Activated CD4-positive, CD25-positive, alpha-beta regulatory T cell treated with anti-CD3 and anti-CD28 coated beads, Interleukin-2, amount 50 U/mL, for 16 hours (primary cell): ENCODE results near the gene IL36B.

Source experiments
- DNase-seq: peaks from one replicate; pipeline ENCODE4 v3.0.0-alpha.2; 2020; ENCODE audit warnings: low read depth, low spot score

Gene IL36B

GRCh38 chr2:113076954-113077669 lies 24.4 kb upstream of the IL36B start:
- DNase-seq, result no peak

GRCh38 chr2:113075600-113075999 lies 22.9 kb upstream of the IL36B start:
- no peak for DNase-seq

- no peak for DNase-seq
Measured at GRCh38 chr2:113075030-113075429, 22.4 kb upstream of the IL36B start.

- DNase-seq, result no peak
Measured at GRCh38 chr2:113073325-113073834, 20.7 kb upstream of the IL36B start.

- no peak for DNase-seq
Measured at GRCh38 chr2:113072584-113072983, 19.9 kb upstream of the IL36B start.

- no peak for DNase-seq
Measured at GRCh38 chr2:113070606-113070975, 17.9 kb upstream of the IL36B start.

GRCh38 chr2:113069676-113070605 lies 17.3 kb upstream of the IL36B start:
- DNase-seq, result no peak

GRCh38 chr2:113068706-113069485 lies 16.2 kb upstream of the IL36B start:
- DNase-seq, result no peak

GRCh38 chr2:113068249-113068648 lies 15.6 kb upstream of the IL36B start:
- DNase-seq, result no peak

GRCh38 chr2:113067681-113068080 lies 15.0 kb upstream of the IL36B start, which contains the start of gene IL1F10:
TSS of gene IL1F10 (plus strand) at chr2:113067970. CDS start at chr2:113072739, 4,769 bp downstream.
- no peak for DNase-seq

- no peak for DNase-seq
Measured at GRCh38 chr2:113064898-113065297, 12.2 kb upstream of the IL36B start.

GRCh38 chr2:113064281-113064680 lies 11.6 kb upstream of the IL36B start:
- no peak for DNase-seq

- DNase-seq, result no peak
Measured at GRCh38 chr2:113061896-113062770, 9.5 kb upstream of the IL36B start.

- DNase-seq, result no peak
Measured at GRCh38 chr2:113061241-113061640, 8.6 kb upstream of the IL36B start.

GRCh38 chr2:113060796-113061195 lies 8.1 kb upstream of the IL36B start:
- no peak for DNase-seq

- DNase-seq, result no peak
Measured at GRCh38 chr2:113060396-113060795, 7.7 kb upstream of the IL36B start.

GRCh38 chr2:113058998-113059960 lies 6.6 kb upstream of the IL36B start, which contains the start of gene IL36RN:
TSS of gene IL36RN (plus strand) at chr2:113059198. CDS start at chr2:113059439, 241 bp downstream.
- DNase-seq, result no peak

GRCh38 chr2:113058411-113058994 lies 5.8 kb upstream of the IL36B start:
- DNase-seq, result no peak

GRCh38 chr2:113057117-113057516 lies 4.5 kb upstream of the IL36B start:
- DNase-seq, result no peak
